CD4-positive, alpha-beta T cell treated with Interleukin-17A for 1 hour (primary cell): Measurements from ENCODE around the gene KIAA1671.

ENCODE experiments used
- DNase-seq: peaks from one replicate; pipeline ENCODE4 v3.0.0-alpha.2; 2020

The KIAA1671 gene

GRCh38 chr22:25048659-25049647 is 96.4 kb downstream of the KIAA1671 start:
- peak; percentile 72 for DNase-seq

GRCh38 chr22:25049770-25050169 is 97.3 kb downstream of the KIAA1671 start:
- no peak for DNase-seq

GRCh38 chr22:25050566-25050965 is 98.0 kb downstream of the KIAA1671 start:
- DNase-seq, result no peak

DNA sequence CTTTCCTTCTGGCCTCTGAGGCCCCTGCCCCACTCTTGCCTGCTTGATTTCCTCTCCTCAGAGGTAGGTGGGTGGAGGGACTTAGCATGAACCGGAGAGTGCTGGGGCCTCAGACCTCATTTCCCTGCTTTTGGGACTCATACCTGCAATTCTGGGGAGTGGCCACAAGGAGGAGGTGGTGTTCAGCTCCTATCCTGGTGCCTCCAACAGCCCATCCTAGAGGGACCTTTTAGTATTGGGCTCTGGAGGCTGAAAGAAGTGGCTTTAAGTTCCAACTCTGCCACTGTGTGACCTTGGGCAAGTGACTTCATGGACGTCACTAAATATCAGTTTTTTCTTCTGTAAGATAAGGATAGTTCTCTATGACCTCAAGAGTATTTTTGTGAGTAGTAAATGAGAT is 98.6 kb downstream of the KIAA1671 start:
- DNase-seq, result no peak

DNA sequence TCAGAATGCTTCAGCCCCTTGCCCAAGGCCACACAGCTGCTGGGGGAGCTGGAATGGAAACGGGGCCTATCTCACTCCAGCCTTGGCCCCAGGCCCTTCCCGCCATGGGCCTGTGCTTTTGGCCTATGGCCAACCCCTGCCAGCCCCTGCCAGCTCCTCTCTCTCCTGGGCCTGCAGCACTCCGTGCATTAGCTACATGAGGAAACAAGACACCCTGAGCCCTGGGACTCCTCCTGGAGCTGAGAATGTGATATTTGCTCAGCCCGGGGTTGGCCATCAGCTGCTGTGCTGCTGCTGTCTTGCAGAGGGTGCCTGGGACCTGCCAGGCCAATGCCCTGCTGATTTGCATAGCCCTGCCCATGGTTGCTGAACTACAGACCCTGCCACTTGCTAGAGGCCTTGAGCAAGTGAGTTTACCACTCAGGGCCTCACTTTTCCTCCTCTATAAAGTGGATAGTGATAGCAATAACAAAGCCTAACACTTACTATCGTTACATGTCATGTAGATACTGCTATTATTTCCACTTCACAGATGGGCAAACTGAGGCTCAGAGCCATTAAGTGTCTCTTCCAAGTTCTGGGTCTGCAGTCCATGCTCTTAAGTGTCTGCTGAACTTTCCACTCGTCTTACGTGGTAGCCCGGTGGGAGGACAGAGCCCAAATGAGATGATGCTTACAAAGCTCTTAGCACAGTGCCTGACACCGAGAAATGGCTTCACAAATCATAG is 99.6 kb downstream of the KIAA1671 start:
- no peak for DNase-seq

DNA sequence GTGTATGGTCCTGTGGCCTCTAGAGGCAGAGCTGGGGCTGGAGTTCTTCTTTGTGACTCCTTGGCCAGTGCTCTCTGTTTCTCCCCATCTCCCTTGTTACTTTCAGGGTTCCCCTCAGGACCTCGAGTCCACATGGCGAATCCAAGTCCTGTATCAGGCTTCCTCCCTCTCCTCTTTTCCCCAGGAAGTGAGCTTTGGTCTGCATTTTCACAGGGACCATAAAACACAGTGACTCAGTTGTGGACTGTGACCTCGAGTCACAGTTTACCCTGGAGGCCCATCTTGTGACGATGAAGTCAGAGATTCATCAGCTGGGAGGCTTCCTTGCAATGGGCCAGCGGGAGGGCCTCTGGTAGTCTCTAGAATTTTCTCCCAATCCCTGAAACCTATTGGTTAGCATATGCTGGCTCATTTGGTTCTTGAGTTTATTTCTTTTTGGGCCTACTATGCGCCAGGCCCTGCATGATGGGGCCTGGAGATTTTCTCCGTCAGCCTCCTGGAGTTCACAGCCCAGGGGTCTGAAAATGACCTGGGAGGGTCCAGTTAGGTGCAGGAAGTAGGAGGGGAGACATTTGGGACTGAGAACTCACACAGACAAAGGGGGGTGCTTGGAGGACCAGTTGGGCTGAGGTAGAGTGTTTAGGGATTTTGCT is 100.8 kb downstream of the KIAA1671 start:
- no peak for DNase-seq

GRCh38 chr22:25054943-25055511 is 102.5 kb downstream of the KIAA1671 start:
- DNase-seq, result peak; percentile 43

DNA sequence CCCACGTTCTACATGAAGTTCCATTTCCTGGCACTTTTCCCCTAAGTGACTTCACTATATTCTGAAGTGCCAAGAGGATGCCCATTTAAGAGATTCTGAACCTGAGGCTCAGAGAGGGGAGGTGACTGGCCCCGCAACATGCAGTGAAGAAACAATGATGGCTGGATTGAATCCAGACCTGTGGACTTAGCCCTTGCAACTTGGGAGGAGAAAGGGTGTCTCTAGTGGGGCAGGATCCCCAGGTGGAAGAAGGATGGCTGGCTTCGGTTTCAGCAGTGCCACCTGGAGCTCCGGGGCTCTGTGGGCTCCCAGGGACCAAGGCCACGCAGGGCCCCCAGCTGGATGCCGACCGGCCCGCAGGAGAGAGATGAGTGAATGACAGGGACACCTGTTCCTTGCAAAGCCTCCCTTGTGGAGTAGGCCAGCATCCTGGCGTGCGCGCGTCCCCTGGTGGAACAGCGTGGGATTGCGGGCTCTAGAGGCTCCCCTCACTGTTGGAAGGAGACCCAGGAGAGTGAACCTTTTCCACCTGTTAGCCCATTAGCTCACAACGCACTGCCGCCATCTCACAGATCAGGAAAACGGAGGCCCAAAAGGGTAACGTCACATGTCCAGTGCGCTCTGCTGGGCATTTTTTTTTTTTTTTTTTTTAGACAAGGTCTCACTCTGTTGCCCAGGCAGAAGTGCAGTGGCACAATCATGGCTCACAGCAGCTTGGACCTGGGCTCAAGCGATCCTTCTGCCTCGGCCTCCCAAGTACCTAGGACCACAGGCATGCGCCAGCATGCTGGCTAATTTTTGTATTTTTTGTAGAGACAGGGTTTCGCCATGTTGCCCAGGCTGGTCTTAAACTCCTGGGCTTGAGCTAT is 104.7 kb downstream of the KIAA1671 start:
- peak; percentile 72 for DNase-seq

DNA sequence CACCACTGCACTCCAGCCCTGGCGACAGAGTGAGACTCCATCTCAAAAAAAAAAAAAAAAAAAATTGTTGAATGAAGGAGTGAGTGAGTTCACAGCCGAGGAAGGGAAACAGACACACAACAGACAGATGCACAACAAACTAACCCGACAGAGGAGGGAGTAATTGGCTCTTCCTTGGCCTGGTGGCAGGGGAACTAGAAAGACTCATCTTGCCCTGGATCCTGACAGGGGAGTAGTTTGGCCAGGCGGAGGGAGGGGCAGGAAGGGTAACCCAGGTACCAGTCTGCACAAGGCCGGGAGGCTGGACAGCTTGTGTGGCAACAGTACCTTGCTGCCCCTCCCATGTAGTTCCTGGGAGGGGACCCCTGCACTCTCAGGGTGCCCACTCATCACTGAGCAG is 106.9 kb downstream of the KIAA1671 start:
- DNase-seq, result no peak

DNA sequence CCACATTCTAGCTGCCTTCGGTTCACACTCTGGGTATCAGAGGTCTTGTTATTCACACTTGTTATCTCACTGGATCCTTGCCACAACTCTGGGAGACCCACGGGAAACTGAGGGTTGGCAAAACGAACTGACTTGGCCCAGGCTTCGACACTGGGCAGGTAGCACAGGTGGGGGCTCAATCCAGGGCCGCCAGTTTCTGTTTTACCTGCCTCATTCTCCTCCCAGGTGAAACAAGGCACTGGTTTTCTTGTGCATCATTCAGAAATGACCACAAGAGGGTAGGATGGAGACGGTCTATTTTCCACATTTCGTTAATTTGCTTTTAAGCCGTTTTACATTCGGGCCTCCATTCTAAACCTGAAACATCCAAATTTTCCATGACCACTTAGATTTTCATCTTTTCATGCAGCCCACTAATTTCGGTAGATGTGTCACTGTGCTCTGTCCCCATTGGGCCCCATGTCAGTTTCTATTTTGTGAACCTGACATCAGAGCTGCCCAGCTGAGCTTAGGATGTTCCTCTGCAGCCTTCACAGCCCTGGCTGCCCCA is 108.1 kb downstream of the KIAA1671 start:
- peak; percentile 51 for DNase-seq

- no peak for DNase-seq
Observed at GRCh38 chr22:25061134-25061533, 108.6 kb downstream of the KIAA1671 start.

DNA sequence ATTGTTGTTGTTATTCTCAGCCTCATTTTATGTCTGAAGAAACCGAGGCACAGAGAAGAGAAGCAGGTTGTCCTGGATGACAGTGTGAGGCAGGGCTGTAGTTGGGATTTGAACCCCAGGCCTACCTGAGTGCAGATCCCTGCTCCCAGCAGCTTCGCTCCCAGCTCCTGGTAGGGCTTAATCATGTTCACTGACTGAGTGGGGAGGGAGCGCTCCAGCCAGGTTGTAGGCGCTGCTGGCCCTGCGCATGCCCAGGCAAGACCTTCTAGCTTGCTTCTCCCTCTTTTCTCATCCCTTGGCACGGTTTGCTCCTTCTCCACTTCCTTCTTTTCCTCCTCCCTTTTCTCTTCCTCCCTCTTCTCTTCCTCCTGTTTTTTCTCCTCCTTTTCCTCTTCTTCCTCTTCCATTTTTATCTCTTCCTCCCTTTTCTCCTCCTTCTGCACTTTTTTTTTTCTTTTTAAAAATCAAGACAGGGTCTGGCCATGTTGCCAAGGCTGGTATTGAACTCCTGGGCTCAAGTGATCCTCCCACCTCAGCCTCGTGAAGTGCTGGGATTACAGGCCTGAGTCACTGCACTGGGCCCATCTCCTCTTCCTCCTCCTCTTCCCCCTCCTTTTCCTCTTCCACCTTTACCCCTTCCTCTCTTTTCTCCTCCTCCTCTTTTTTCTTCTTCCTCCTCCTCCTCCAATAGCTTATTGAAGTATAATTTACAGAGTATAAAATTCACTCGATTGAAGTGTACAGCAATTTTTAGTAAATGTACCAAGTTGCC is 109.3 kb downstream of the KIAA1671 start:
- DNase-seq, result no peak

GRCh38 chr22:25062386-25063085 is 110.0 kb downstream of the KIAA1671 start:
- peak; percentile 84 for DNase-seq

DNA sequence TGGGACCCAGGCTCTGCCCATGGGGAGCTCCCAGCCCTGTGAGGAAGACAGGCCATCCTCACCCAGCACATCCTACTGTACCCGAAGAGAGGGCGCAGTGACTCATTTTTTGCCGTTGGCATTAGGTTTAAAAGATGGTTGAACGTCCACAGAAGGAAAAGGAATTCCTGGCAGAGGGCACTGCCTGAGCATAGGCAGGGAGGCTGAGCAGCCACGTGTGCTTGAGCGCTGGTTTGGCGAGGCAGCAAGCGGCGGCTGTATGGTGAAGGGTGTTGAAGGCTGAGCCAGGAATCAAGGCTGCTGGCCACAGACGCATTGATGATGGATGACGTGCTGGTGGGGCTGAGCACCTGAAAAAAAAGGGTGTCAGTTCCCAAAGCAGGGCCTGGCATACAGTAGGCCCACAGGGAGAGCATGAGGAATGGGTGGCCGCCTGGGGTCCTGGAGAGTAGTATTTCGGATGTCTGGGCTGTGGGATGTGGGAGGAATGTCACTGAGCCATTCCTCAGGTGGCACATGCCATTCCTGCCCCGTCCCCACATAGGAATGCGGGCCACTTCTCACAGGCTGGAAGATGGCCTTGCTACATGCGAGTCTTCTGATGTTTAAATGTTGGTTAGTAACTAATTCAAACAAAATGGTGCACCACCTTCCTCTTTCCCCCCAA is 112.5 kb downstream of the KIAA1671 start:
- DNase-seq, result no peak

- no peak for DNase-seq
Observed at GRCh38 chr22:25066861-25067435, 114.4 kb downstream of the KIAA1671 start.

DNA sequence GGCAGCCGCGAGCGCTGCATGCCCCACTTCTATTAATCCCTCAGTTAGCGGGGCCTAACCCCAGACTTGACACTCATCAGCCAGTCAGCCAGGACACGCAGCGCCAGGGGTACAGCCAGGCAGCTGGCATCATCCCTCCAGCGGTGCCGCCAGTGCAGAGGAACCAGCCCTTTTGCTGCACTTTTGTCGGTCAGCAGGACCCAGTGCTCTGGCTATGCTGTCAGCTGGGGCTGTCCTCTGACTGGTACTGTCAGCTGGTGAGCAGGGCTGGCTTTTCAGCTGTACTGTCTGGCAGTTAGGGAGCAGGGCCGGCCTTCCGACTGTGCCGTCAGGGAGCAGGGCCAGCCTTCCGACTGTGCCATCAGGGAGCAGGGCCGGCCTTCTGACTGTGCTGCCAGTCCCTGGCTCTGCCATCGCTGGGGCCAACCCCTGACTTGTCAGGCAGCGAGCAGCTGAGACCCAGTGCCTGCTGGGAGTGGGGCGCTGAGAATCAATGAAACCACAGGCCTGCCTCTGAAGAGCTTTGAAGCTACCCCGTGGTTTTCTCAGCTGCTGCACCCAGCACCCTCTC is 115.4 kb downstream of the KIAA1671 start:
- DNase-seq, result peak; percentile 91

- peak; percentile 32 for DNase-seq
Observed at GRCh38 chr22:25068707-25069106, 116.2 kb downstream of the KIAA1671 start.

DNA sequence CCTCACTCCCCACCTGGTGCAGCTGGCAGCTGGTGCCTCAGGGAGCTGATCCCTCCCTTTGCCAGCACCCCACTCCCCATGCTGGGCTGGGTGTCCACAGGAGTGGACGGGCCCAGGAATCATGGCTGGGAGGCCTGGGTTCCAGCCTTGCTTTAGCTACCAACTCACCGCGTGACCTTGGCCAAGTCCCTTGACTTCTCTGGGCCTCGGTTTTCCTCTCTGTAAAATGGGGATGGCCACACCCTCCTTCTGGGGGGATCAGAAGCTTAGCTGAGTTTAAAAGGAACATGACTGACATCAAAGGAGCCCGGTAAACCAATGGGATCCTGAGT is 116.9 kb downstream of the KIAA1671 start:
- no peak for DNase-seq
